DMS53 treated with DMSO at 0.1 percent for 48 hours (cell line): Measurements from ENCODE around the gene REEP1.

ENCODE experiments used
- DNase-seq: peaks from one replicate; lab custom pipeline; 2025; ENCODE audit not compliant: unreplicated experiment; lab: John Stamatoyannopoulos, UW

Gene REEP1

DNA sequence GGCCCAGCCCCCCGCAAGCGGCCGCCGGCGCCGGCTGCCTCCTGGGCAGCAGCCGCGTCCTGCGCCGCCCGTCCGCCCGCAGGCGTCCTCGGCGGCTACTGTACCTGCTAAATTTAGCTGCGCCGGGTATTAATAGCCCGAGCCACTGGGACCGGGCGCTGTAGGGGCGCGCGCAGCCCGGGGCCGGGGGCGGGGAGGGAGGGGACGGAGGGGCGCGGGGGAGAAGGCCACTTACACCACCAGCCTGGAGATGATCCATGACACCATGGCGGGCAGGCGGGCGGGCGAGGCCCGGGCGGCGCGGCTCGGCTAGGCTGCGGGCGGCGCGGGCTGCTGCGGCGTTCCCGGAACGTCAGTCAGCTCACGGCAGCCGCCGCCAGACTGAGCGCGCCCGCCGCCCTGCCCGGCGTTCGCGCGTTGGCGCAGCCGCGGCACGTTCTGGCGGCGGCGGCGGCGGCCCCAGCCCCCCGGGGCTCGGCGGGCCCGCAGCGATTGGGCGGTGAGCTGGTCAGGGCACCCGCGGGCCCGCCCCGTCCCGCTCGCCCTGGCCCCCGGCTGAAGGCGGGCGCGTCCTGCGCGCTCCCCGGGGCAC is at the start of gene REEP1:
TSS of gene REEP1 (minus strand) at position 383 of the 592 bp plus-strand sequence. CDS start at position 267, 116 bp downstream.
- DNase-seq: peak; percentile 11

DNA sequence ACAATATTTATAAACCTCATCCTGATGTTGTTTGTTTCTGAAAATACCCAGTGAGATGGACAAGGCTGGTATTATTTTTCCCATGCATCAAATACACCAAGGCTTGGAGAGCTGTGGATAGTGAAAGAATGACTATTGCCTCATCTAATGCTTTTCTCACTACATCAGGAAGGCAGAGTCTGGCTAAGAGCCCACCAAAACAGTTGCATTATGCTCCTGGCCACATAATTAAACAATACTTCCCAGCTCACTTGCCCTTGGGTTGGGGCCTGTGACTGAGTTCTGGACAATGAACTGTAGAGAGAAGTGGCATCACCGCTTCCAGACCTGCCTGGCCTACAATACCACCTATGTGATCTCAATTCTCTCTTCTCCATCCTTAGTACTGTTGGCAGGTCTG is 46.4 kb upstream of the REEP1 start:
- no peak for DNase-seq

DNA sequence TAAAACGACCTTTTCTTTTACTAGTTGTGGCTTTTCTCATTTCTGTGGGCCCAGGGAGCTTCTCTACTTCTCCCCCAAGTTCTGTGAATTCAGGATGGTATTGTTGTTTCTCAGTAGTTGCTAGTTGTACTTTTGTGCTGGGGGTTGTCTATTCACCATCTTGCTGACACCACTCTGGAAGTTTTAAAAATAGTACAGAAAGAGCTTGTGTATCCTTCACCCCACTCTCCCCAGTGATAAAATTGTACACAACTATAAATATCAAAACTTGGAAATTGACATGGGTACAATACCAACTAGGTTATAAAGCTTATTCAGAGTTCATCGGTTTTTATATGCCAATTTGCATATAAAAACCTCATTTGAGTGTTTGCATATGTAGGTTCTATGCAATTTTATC is 45.3 kb upstream of the REEP1 start:
- no peak for DNase-seq

- no peak for DNase-seq
Measured at GRCh38 chr2:86382108-86382507, 44.7 kb upstream of the REEP1 start.

- no peak for DNase-seq
Measured at GRCh38 chr2:86378469-86378868, 41.0 kb upstream of the REEP1 start.

- no peak for DNase-seq
Measured at GRCh38 chr2:86375623-86376022, 38.2 kb upstream of the REEP1 start.

GRCh38 chr2:86372641-86373502 is 35.4 kb upstream of the REEP1 start:
- DNase-seq: peak; percentile 52

GRCh38 chr2:86372133-86372532 is 34.7 kb upstream of the REEP1 start:
- no peak for DNase-seq

DNA sequence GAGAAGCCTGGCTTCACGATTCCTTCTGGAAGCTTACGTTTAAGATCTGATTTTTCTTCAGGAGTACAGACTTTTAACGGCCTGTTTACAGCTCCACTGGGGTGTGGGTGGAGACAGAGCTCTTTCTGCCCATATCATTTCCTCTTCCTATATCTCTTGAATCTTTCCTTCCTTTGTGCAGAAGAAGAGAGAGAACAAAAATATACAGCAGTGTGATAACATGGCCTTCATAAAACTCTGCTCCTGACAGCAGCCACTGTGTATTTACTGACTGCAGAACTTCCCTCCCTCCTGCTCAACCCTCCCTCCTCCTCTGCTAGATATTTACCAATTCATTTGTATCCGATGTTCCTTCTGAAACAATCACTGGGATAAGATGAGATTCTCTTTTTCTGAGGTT is 34.1 kb upstream of the REEP1 start:
- no peak for DNase-seq

DNA sequence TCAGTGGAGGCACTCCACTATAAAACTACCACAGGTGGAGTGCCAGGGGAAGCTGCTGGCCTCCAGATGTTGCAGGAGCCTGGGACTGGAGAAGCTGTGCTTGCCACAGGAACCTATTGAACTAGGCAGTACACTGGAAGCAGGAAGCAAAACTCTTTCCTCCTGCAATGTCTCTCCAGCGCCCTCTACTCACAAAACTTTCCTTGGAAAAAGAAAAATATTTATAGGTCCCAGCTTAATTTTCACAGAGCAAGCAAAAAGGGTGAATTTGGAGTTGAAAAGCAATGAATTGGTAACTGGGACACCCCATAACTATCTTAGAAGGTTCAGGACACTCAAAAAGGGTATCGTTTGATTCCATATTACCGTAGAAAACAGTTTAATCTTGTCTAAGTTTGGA is 33.2 kb upstream of the REEP1 start:
- no peak for DNase-seq

DNA sequence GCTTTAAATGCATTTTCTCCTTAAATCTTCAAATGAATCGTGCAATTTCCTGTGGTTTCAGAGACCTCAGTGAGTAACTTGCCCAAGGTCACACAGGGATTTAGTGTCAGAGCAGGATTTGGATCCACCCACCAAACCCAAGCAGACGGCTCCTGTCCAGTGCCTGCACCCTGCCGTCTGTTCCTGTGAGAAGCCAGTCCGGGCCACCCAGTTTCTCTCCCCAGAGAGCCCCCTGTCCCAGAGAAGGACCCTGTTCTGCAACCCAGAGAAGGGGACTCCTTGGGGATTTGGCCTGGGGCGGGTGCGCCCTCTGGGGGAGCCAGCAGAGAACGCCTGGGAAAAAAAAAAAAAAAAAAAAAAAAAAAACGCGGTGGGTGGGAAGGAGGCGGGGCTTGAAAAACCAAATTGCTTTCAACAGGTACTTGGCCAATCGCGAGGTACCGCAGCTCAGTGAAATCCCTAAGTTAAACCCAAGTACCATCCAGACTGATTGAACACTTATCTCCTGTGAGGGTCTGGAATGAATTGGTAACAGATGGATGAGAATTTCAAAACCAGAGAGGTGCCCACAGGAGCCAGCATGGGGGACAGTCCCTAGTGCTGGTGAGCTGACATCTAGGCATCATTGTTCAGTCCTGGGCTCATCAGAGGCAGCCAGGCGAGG is 30.9 kb upstream of the REEP1 start:
- peak; percentile 48 for DNase-seq

DNA sequence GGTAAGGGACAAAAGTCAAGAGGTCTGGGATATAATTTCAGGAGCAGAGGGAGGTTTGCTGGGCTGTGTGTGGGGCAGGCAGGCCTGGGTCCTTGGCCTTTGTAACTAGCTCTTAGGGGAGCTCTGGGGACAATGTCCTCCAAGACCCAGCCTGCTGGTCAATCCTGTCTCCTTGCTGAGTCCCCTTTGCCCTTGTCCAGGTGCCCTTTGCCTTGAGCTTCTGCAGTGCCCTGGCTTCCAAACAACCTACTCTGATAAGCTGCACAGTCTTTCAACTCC is 30.0 kb upstream of the REEP1 start:
- DNase-seq: no peak

DNA sequence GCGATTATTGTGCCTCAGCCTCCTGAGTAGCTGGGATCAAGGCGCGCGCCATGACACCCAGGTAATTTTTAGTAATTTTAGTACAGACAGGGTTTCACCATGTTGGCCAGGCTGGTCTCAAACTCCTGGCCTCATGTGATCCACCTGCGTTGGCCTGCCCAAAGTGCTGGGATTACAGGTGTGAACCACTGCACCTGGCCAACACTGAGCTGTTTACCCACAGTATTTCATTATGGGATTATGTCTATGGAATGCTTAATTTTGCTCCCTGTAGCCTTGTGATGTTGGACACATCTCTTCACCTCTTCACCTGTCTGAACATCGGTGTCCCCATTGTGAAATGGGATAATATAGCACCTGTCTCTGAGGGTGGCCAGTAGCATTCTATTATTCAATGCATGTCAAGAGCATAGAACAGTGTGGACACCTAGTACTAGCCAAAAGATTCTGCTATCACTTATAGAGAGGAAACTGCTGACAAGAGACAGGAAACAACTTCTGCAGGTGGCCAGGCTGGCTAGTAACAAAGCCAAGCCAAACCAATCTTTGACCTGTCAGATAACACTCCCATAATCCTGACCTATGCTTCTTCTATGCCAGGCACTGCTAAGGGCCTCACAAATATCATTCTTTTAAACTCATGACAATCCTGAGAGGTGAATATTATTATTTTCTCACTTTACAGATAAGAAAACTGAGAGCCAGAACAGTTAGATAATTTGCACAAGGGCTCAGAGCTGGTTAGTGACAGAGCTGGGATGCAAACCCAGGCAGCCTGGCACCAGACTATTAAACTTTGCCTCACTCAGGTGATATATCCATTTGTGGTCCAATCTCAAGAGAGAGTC is 29.4 kb upstream of the REEP1 start:
- no peak for DNase-seq

DNA sequence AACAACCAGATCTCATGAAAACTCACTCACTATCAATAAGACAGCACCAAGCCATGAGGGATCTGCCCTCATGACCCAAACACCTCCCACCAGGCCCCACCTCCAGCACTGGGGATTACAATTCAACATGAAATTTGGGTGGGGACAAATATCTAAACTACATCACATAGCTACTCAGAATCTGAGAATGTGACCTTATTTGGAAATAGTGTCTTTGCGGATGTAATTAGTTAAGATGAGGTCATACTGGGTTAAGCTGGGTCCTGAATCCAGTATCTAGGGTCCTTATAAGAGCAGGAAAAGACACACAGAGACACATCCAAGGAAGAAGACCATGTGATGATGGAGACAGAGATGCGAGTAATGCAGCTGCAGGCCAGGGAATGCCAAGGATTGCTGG is 27.5 kb upstream of the REEP1 start:
- no peak for DNase-seq

DNA sequence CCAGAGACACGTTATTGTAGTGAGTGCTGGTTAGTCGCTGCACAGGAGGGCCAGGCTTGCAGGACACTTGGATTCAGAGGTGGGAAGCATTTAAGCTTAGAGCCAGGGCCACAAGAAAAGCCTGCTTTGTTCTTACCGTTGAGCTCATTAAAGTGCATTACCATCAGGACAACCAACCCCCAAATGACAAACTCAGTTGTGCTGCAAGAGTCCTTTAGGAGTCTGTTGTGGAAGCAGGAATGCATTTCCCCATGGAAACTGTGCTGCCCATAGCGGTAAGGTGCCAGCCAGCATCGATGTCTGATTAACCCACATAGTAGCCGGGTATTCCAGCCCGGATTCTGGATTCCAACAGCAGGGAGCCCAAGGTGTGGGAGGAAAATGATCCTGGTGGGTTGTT is 23.4 kb upstream of the REEP1 start:
- no peak for DNase-seq

DNA sequence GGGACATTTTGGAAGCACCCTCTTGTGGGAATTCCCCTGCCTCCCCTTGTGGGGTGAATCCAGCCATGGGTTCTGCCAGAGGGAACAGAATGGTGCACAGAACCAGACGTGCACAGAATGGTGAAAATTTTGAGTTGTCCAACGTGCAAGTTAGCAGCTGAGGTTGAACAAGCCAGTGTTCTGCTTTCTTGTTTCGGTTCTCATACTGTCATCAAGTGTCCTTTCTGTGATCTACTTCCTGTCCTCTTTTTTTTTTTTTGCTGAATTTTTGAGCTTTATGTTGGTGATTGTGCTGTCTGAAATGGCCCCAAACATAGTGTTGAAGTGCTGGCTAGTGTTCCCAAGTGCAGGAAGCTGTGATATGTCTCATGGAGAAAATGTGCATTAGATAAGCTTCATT is 21.5 kb upstream of the REEP1 start:
- DNase-seq: no peak

DNA sequence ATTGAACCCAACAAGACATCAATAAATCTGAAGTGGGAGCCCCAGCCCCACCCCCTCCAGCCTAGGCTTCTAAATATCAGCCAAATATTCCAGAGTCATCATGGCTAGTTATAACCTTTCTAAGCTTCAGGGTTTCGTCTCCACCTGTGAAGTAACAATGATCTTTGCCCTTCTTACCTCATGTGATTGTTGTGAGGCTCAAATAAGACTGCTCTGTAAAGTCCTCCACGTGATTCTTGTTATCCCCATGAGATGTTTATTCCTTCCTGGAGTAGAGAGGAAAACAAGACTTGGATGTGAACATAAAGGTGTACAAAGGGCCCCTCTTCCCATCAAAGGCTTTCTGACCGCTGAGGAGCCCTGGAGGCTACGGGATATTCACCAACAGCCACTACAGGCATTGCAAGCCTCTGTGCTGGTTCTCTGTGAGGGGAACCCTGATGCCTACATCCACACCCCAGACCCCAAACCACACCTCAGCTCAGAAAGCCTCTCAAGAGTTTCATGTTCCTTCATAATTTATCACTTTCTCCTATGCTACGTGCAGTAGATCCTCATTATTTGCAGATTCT is 20.1 kb upstream of the REEP1 start:
- no peak for DNase-seq

- no peak for DNase-seq
Measured at GRCh38 chr2:86352727-86353221, 15.3 kb upstream of the REEP1 start.

DNA sequence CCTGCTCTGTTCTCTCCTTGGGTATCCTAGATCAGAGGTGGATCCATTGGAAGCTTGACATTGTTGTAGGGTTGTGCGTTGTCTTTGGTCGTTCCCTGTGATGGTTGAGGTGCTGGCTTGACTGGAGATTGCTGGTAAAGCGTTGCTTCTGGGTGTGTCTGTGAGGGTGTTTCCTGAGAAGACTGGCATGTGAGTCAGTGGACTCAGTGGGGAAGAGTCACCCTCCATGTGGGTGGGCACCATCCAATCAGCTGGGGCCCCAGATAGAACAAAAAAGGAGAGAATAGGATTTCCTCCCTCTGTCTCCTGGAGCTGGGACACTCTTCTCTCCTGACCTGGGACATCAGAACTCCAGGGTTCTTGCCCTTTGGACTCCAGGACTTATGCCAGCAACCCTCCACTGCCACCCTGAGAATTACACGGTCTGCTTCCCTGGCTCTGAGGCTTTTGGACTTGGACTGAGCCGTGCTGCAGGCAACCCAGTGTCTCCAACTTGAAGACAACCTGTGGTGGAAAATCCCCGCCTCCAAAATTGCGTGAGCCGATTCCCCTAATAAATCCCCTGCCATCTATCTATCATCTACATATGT is 14.8 kb upstream of the REEP1 start:
- DNase-seq: no peak

DNA sequence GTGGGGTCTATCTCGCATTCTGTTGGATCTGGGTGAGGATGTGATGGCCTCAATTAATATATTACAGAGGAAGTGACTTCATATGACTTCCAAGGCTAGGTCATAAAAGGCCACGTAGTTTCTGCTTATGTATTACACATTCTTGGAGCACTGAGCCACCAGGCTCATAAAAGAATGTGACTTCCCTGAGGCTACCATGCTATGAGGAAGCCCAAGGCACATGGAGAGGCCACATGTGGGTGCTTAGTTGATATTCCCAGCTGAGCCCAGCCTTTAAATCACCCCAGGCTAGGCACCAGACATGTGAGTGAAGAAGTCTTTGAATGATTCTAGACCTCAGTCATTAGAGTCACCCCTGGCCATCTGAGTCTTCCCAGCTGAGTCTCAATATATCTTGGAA is 13.3 kb upstream of the REEP1 start:
- DNase-seq: no peak

DNA sequence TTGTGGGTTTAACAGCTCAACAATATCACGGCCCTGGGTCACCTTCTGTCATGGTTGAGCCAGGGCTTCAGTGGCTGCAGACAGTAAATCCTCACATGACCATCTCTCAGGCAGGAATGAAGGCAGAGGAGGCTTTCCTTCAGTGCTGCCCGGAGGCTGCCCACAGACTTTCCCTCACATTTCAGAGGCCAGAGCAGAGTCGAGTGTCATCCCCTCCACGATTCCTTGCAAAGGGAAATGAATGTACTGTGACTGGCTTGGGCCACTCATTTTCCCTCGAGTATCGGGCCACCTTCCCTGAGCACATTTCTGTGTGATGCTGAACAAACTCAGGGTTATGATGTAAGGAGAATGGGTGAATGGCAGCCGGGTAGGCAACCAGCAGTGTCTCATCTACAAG is 10.0 kb upstream of the REEP1 start:
- no peak for DNase-seq
